ENCODE measurements around the gene RXRA.

The RXRA gene

DNA sequence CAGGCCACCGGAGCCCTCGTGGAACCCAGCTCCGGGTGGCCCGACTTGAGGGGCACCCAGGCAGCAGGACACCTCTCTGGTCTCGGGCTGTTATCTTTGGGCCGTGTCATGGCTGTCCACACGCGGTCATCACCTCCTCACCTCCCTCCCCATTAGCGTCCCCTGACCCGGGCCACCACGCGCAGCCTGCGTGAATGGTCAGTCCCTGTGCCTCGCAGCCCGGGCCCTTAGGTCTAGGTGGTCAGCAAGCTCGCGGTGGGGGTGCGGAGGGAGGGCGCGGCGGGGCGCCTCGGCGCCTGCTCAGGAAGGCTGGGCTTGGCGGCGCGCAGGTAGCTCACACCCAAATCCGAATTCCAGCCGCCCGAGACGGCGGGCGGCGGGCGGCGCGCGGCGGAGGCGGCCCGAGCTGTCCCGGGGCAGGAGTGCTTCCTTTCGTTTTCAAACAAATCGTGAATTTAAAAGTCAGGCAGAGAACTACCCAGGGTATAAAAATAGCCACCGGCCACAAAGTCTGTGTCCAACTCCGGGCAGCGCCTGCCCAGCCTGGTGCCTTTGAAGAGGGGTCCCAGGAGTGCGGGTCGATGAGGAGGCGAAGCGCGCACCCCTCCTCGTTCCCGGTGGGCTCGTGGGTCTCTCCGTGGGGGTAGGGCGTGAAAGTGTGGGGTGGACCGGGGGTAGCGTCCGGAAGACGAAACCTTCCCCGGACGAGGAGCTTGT is 1.0 kb upstream of the RXRA start:
- DNase-seq = peak; percentile 36

GRCh38 chr9:134326724-134327601 is 708 bp downstream of the RXRA start:
- no peak for DNase-seq

DNA sequence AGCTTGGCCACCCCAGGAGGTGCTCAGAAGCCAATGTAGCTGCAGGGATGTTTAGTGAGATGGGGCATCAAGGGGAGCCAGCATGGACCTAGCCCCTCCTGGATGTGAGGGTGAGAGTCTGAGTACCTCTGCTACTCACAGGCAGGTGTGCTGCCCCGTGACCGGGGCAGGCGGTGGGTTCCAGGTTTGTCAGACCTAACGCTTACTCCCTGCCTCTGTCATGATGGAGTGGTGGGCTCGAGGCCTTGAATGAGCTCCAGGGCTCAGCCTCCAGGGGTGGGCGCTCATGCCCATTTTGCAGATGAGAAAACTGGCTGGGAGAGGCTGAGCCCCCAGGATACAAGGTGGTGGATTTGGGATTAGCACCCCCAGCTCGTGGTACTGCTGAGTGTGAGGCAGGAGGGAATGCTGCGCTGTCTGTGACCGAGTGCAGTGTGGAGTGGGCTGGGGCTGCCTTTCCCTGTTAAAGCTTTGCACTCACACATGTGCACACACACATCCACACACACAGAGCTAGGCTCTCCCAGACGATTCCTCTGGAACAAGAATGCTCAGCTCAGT is 1.5 kb downstream of the RXRA start:
- DNase-seq = no peak

- DNase-seq = no peak
Measured at GRCh38 chr9:134328341-134328840, 2.1 kb downstream of the RXRA start.

GRCh38 chr9:134328841-134329575 is 2.8 kb downstream of the RXRA start:
- DNase-seq = no peak

DNA sequence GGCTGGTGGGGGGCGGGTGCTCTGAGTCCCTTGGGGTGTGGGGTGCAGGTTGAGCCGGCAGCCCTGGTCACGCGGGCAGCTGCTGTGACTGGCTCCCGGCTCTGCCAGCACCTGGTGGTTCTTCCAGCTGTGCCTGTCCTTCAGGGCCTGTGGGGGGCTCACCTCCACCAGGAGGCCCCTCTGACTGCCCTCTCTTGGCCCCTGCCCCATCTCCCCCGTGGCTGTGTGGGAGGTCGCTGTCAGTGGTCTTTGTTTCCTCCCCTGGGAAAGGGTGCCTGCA is 3.3 kb downstream of the RXRA start:
- DNase-seq = no peak

- DNase-seq = no peak
Measured at GRCh38 chr9:134329886-134330285, 3.6 kb downstream of the RXRA start.

GRCh38 chr9:134330590-134330989 is 4.3 kb downstream of the RXRA start:
- DNase-seq = no peak

DNA sequence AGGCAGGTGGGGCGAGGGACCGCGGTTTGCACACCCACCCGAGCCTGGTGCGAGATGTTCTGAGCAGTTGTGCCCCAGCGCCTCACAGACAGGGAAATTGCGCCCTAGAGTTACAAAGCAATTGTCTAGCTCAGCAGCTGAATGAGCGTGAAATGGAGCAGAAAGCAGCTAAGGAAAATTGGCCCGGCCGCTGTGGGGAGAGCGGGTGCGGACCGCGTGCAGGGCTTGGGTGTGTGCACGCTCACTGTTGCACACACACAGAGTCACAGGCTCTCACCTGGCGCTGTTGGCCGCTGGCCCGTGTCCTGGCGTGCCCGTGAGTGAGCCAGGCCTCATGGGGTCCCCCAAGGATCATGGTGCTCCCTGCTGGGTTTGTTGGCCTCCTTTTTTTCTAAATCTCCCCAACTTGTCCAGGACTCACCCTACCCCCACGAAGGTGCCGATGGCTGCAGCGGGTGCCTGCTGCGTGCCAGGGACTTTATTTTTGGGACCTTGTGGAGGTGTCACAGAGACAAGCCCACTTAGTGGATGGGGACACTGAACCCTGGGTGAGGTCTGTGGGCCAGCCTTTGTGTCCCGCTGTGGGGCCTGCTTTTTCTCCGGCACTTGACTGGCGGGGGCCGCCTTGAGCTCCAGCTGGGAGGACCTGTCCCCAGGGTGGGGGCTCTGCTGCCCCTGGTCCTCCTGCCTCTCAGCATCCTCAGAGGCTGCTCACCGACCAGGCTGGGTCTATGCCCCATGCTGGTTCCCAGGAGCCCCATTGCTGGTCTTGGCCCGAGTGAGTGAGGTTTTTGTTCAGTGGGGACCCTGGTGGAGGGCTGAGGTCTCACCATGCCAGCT is 5.2 kb downstream of the RXRA start:
- no peak for DNase-seq

- no peak for DNase-seq
Measured at GRCh38 chr9:134332266-134332665, 6.0 kb downstream of the RXRA start.

GRCh38 chr9:134332841-134333233 is 6.6 kb downstream of the RXRA start:
- DNase-seq = no peak

DNA sequence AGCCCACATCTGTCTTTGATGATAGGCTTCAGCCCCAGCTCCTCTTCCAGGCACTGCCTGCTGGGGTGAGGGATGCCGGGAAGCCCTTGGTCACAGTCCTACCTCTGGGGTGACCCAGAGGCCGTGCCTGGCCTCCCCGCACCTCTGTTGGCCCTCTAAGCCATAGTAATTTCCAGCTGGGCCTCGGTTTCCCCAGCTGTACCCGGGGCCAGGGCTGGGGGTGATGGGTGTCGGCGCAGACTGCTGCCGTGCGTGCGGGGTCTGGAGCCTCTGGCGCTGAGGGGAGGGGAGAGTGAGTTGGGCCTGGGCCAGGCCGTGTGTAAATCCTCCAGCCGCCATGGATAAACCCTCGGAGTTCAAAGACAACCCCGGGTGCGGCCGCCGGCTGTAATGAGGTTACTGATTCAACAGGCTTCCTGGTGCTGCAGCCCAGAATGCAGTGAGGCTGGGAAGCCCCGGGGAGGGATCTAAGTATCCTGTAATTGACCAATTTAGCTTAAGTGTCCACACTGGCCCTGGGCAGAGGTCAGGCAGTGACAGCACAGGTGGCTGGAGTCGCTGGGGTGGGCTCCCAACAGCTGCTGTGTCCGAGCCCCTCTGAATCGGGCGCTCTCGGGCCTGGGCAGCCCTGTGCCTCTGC is 7.1 kb downstream of the RXRA start:
- no peak for DNase-seq

DNA sequence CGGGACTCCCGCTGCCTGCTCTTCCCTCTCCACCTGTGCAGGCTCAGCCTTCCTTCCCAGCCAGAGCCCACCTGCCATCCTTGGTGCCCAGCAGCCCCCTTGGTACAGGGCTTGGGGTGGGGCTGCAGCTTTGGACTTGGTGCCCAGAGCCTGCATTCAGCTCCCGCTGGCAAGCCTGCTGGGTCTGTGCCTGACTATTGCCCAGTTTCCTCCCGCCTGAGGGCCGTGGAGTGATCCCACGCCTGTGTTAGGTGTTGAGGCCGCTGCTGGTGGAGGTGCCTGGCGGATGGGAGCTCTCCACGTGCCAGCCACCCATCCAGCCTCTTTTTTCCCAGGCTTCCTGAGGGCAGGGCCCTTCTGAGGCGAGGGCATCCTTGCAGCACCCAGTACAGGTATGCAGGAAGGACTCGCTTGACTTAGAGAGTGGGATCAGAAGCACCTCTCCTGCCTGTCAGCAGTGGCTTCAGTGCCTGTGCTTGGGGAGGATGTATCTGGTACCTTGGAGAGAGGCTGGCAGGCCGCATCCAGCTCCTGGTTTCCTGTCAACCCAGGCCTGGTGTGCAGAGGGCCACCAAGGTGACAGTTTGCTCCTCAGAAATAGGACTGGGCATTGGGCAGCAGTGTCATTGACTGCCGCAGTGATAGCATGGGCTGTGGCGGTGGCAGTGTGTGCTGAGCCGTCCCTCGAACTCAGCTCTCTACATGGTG is 7.8 kb downstream of the RXRA start:
- no peak for DNase-seq

- DNase-seq = no peak
Measured at GRCh38 chr9:134335061-134335460, 8.8 kb downstream of the RXRA start.

DNA sequence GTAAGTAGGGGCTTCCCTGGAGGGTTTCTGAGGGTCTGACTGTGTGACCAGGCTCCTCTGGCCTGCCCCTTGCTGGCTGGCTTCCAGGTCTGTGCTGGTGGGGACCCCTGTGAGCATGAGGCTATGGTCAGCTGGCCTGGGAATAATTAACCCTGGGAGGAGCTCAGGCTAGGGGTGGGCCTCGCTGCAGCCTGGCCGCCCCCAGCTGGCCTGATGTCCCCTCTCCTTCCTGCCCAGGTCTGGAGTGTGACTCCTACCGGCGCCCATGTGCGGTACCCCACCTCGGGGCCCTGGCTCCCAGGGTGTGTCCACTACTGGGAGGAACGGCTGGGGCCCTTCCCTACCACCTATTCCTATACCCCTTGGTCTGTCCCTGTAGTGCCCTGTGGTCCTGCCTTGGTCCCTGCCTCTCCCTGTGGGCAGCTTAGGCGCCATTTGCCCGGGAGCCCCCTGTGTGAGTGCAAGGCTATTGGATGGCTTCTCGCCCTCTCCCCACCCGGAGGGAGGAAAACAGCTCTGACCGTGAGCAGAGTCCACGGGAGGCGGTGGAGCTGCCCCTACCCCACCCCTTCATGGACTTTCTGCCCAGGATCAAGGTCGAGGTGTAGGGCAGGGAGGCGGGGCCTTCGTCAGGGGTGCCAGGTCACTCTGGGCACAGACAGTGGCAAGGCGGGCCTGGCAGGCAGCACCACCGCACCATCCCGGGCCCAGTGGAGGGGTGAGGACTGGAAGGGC is 9.4 kb downstream of the RXRA start:
- DNase-seq = no peak

DNA sequence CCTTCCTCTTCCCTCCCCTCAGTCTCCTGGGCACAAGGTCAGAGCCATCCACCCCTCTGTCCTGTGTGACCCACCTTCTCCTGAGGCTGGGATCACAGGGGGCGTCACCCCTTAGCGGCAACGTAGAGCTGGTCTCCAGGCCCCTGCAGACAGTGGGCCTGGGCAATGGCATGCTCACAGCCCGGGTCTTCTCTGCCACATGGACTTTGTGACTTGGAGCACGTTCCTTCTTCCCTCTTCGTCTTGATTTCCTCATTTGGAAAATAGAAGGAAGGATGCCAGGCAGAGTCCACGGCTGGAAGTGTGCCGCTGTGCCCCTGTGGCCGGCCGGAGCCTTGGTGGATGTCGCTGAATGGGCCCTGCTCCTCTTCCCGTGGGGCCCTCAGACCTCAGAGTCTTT is 10.0 kb downstream of the RXRA start:
- DNase-seq = no peak

DNA sequence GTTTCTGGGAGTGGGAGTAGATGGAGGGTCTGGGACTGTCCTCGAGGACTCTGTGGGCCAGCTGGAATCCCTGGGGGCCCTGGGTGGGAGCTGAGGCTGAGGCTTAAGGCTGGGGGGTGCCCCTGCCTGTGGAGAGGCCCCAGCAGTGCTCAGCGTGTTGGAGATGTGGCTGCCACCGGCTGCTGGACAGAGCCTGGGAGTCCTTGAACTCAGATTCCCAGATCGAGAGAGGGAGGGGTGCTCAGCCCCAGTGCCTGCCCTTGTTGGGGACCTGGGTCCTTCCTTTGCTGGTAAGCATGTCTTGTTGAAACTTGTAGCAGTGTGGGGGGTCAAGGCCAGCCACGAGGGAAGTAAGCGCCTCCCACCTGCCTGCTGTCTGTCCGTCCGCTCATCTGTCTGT is 10.7 kb downstream of the RXRA start:
- no peak for DNase-seq

DNA sequence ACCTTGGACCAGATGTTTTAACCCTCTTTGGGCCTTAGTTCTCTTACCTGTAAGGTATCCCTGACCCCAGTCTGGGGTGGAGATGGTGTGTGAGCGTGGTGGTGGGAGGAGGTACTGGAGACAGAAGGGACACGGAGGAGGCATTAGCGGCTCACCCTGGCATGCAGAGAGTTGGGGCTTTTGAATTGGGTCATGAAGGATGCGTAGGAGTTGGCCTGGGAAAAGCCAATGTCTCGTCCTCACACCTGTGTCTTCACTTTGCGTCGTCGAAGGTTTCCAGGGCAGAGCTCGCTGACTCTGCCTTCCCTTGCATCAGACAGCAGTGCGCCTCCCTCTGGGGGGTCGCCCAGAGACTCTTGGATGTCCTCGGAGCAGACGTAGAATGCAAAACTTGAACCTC is 11.2 kb downstream of the RXRA start:
- DNase-seq = no peak

DNA sequence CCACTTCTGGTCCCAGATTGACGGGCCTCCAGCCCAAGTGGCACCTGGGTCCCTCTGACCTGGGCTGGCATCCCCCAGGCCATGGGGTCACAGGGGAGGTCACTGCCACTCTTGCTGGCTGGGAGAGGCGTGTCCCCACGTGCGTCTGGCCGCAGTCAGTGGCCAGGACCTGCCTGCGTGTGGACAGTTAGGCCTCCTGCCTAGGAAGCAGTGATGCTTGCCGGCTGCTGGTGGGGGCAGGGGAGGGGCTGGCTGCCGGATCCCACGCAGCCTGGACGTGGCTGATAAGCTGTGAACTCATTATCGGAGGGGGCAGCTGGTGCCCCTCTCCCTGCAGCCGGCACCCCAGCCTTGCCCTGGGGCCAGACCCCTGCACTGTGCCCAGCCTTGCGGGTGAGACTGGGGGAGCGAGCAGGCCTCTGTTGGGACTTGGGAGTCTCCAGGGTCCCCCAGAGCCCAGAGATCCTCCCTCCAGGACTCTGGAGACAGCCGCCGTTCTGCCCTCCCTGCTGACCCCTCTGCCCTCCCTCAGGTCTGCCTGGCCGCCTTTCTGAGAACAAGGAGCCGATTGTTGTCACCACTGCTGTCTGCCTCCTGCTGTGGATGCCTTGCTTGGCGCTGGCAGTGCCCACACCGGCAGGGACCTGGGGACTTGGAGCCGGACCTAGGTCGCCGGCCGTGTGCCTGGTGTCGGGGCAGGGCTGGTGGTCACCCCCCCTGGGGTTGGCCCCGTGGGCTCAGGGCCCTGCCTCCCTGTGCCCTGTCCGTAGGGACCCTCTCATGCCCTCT is 12.3 kb downstream of the RXRA start:
- no peak for DNase-seq
